Ovary (tissue), 3 donors: ENCODE results near the gene GREB1L.

Source experiments
- CTCF ChIP-seq, 3 donors: fragments of 450-650 bp in 2 of 3; fragments of 200-600 bp in 1 of 3; IDR thresholded peaks; one replicate each; pipeline versions ENCODE4 v1.5.1 to v1.8.0; 2016 to 2022; ENCODE audit warnings: antibody characterized with exemption in 3 of 3, mild to moderate bottlenecking in 1 of 3
- EP300 ChIP-seq: sonication (generic); formaldehyde crosslinking; IDR thresholded peaks from one replicate; pipeline ENCODE4 v1.6.1; 2017; ENCODE audit warnings: antibody characterized with exemption
- donor health status: DM: no; HTN: no; CAD: no.

GRCh38 chr18:21255211-21255610 lies 13.2 kb downstream of the GREB1L start:
- no peak for TF ChIP-seq CTCF (IDR thresholded peaks at IDR 0.05)
- TF ChIP-seq EP300 = no peak
